HPDE6-E6E7 (cell line): Measurements from ENCODE around the gene REL.

Source experiments
- DNase-seq: peaks from one replicate; pipeline ENCODE4 v3.0.0; 2011; ENCODE audit warnings: missing footprints; ENCODE audit errors: extremely low spot score

REL gene

GRCh38 chr2:60964651-60965498 lies 83.5 kb downstream of the REL start:
- DNase-seq: no peak

GRCh38 chr2:60965499-60965785 lies 84.1 kb downstream of the REL start:
- DNase-seq: no peak

GRCh38 chr2:60966507-60967405 lies 85.4 kb downstream of the REL start:
- no peak for DNase-seq

- no peak for DNase-seq
Measured at GRCh38 chr2:60972889-60973656, 91.7 kb downstream of the REL start.

- DNase-seq: no peak
Measured at GRCh38 chr2:60973705-60974104, 92.3 kb downstream of the REL start.

GRCh38 chr2:60974652-60975051 lies 93.3 kb downstream of the REL start:
- no peak for DNase-seq
